Mucosa of descending colon (tissue), 3 donors: Measurements from ENCODE around the gene SLC25A39. TPM values are rescaled to one million over a fixed set of nuclear protein-coding genes. Genes with fewer than 3 reads are reported as not detected.

Experiments used
- ATAC-seq: fragments of 200-7000 bp; cut with Tn5 transposase; one replicate; pipeline ENCODE4 v1.9.1; 2020; ENCODE audit warnings: mild to moderate bottlenecking, moderate library complexity
- DNase-seq, 3 donors: peaks; one replicate each; pipeline ENCODE4 v3.0.0-alpha.2; 2020
- H3K36me3 ChIP-seq: fragments of 200-600 bp; one replicate; pipeline ENCODE4 v1.8.0; 2021; ENCODE audit warnings: low read depth, mild to moderate bottlenecking
- H3K4me1 ChIP-seq: fragments of 200-600 bp; one replicate; pipeline ENCODE4 v1.8.0; 2021; ENCODE audit warnings: low read depth, mild to moderate bottlenecking
- H3K4me3 ChIP-seq: fragments of 200-600 bp; one replicate; pipeline ENCODE4 v1.8.0; 2021; ENCODE audit warnings: mild to moderate bottlenecking
- H3K9me3 ChIP-seq: fragments of 200-600 bp; one replicate; pipeline ENCODE4 v1.8.0; 2021; ENCODE audit warnings: mild to moderate bottlenecking
- intact Hi-C, 2 donors: fragments of 100-400 bp; cut with DNase I in 1 of 2; cut with micrococcal nuclease in 1 of 2; formaldehyde crosslinking; loops; one replicate each; pipeline versions ENCODE4 v1.11.0 to v1.11.1; 2022; cut with DNase I, micrococcal nuclease
- total RNA-seq, 3 donors: library from RNA; stranded (reverse); fragmentation: NEBNext Ultra II Directional in 2 of 3; extraction: Animal tissue kit (Norgen Biotek cat#: 25700) in 2 of 3; gene quantifications; one replicate each; pipeline versions ENCODE4 v1.2.1 to v1.2.4, GENCODE V29; 2021 to 2023
- TF ChIP-seq, protein P1 (sequence below): fragments of 200-600 bp; IDR thresholded peaks from one replicate; pipeline ENCODE4 v1.8.0; 2022; ENCODE audit warnings: antibody characterized with exemption, mild to moderate bottlenecking
- donor health status: DM: no; HTN: no; CAD: no; lungs with moderate emphysema.
- donor health status: DM: no; HTN: no; CAD: no.
- donor health status: DM: no; HTN: yes; CAD: no.

SLC25A39 gene
- total RNA-seq, 3 donors from 2014 or later: 91.8 to 142 (median 133) TPM

DNA sequence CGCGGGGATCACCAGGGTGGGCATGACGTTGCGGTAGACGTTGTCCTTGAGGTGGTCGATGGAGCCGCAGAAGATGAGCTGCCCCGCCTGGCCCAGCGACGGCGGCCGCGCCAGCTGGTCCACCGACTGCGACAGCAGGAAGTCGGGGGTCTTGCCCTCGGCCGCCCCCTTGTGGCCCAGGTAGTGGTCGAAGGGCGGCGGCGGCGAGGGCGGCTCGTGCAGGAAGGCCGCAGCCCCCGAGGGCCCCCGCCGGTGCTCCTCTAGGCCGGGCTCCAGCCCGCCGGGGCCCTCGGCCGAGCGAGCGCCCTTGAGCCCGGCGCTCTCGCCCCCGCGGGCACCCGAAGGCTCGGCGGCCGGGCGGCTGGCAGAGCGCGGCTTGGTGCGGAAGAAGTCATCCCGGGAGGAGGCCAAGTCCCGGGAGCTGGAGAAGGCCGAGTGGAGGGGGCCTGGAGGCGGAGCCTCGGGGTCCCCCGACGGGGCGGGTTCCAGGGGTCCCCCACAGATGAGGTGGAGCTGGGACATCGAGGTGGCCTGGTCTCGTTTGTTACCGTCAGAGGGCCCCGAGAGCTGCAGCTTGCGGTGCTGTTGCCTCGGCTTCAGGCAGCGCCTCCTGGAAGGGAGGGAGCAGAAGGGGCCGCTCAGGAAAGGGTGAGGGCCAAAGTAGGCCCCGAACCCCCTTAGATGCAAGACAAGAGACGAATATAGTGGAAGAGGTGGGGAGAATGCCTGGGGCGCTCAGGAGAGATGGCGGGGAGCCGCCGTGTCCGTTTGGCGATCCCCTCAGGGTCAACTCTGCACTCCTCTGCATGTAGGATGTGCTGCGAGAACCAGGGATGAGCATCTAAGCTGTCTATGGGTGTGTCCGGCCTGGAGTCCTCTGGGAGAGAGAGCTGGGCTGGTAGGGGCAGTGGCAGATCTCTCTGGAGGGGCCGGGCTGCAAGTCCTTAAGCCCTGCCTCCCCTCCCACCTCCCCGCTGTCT lies 30.2 kb upstream of the SLC25A39 start:
- Histone ChIP-seq H3K4me1 (no peaks in the 10 kb centered on the region), H3K9me3 (no peaks in the 10 kb centered on the region), H3K36me3 (peaks cover 9% of the 10 kb centered on the region), H3K4me3 (no peak overlapping the region)
- TF ChIP-seq, protein P1, sequence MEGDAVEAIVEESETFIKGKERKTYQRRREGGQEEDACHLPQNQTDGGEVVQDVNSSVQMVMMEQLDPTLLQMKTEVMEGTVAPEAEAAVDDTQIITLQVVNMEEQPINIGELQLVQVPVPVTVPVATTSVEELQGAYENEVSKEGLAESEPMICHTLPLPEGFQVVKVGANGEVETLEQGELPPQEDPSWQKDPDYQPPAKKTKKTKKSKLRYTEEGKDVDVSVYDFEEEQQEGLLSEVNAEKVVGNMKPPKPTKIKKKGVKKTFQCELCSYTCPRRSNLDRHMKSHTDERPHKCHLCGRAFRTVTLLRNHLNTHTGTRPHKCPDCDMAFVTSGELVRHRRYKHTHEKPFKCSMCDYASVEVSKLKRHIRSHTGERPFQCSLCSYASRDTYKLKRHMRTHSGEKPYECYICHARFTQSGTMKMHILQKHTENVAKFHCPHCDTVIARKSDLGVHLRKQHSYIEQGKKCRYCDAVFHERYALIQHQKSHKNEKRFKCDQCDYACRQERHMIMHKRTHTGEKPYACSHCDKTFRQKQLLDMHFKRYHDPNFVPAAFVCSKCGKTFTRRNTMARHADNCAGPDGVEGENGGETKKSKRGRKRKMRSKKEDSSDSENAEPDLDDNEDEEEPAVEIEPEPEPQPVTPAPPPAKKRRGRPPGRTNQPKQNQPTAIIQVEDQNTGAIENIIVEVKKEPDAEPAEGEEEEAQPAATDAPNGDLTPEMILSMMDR: peak; percentile 15
- DNase-seq (peak; percentile 64 to 69 (median 66)), ATAC-seq (peak; percentile 36)
- intact Hi-C loops: no loop called here

- DNase-seq: peak in 2 of 3 donors; percentile 52 to 54
- H3K36me3 ChIP-seq: peaks cover 9% of the 10 kb centered on the region
- no peak overlapping the region for H3K4me3 ChIP-seq
- intact Hi-C loops: no loop called here
- ATAC-seq: peak; percentile 22
- no peaks in the 10 kb centered on the region for H3K9me3 ChIP-seq
- no peaks in the 10 kb centered on the region for H3K4me1 ChIP-seq
- TF ChIP-seq, protein P1: no peak
These were observed 29.2 kb upstream of the SLC25A39 start for GRCh38 chr17:44353672-44354331.

GRCh38 chr17:44352828-44353671 lies 28.4 kb upstream of the SLC25A39 start:
- H3K36me3 ChIP-seq: peaks cover 9% of the 10 kb centered on the region
- intact Hi-C loops: no loop called here
- no peaks in the 10 kb centered on the region for H3K4me1 ChIP-seq
- no peak for ATAC-seq
- H3K4me3 ChIP-seq: no peak overlapping the region
- H3K9me3 ChIP-seq: no peaks in the 10 kb centered on the region
- DNase-seq: no peak
- TF ChIP-seq, protein P1: no peak

DNA sequence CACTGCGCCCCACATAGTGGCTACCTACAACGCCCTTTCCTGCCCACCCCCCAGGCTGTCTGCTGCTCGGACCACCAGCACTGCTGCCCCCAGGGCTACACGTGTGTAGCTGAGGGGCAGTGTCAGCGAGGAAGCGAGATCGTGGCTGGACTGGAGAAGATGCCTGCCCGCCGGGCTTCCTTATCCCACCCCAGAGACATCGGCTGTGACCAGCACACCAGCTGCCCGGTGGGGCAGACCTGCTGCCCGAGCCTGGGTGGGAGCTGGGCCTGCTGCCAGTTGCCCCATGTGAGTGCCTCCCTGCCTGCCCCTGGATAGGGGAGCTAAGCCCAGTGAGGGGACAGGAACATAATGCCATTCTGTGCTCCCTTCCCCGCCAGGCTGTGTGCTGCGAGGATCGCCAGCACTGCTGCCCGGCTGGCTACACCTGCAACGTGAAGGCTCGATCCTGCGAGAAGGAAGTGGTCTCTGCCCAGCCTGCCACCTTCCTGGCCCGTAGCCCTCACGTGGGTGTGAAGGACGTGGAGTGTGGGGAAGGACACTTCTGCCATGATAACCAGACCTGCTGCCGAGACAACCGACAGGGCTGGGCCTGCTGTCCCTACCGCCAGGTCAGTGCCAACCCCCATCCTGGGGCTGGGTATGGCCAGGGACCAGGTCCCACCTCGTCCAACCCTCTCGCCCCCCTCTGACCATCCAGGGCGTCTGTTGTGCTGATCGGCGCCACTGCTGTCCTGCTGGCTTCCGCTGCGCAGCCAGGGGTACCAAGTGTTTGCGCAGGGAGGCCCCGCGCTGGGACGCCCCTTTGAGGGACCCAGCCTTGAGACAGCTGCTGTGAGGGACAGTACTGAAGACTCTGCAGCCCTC lies 27.6 kb upstream of the SLC25A39 start:
- ATAC-seq: no peak
- intact Hi-C loops: no loop called here
- no peaks in the 10 kb centered on the region for H3K9me3 ChIP-seq
- DNase-seq: peak in 1 of 3 donors; percentile 54
- TF ChIP-seq, protein P1: no peak
- peaks cover 5% of the 10 kb centered on the region for H3K4me1 ChIP-seq
- H3K36me3 ChIP-seq: peaks cover 9% of the 10 kb centered on the region
- H3K4me3 ChIP-seq: no peak overlapping the region
